OCI-M2 (cell line): ENCODE data around the gene TERT.

Source experiments
- DNase-seq: peaks from one replicate; lab custom pipeline; 2025; ENCODE audit not compliant: unreplicated experiment; lab: John Stamatoyannopoulos, UW

TERT gene

GRCh38 chr5:1319436-1320256, 24.8 kb upstream of the TERT start:
- no peak for DNase-seq

- DNase-seq, result no peak
Observed at GRCh38 chr5:1318659-1319251, 23.9 kb upstream of the TERT start.

DNA sequence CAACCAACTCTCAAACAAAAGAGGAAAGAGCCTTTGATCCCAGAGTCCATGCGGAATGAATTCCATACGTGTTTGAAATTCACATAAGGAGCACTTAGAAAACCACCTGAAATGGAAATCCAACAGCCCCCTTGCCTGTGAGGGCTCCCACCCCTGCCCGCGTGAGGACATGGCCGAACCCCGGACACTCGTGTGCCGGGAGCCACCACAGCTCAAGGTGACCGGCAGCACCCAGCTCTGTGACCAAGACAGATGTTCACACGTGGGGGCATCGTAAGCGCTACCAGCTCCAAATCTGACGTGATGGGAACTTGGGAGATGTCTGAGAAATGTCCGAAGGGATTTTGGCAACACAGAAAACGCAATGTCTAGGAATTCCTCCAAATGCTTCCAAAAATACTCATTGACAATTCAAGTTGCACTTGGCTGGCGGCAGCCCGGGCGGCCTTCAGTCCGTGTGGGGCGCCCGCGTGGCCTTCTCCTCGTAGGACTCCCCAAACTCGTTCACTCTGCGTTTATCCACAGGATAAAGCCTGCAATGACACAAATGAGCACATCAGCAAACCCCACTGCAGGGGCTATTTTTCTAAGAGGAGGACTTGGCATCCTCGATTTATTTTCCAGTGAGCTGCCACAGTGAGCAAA, 23.2 kb upstream of the TERT start:
- DNase-seq, result no peak

DNA sequence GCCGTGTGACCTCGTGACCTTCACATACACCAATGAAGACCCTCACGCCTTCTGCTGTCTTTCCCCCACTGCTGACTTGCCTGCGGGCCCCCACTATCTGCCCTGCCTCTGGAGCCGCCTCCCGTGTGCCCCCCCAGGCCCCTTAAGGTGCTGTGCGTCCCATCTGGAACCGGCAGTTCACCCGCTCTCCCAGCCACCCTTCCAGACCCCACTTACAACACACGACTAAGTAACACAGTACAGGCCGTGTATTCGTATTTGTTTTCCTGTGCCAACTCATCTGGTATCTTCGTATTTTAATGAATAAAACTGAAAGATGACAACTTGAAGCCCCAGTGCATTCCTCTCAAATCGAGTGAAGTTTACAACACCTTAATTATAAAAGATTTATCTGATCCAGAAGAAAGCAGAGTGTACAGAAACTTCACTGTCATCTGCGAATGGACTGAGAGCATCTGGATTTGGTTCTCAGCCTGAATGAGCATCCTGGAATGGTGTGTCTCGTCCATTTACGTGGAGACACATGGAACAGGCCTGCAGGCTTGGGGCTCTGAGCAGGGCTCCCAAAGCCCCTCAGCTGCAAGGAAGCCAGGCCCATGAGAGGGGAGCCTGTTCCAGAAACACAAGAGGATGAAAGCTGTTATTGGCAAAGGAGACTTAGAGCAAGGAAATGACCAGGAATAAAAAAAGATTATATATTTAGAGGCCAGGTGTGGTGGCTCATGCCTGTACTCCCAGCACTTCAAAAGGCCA, 21.9 kb upstream of the TERT start:
- DNase-seq, result no peak

- DNase-seq, result no peak
Observed at GRCh38 chr5:1315709-1316587, 21.1 kb upstream of the TERT start.

GRCh38 chr5:1315018-1315708, 20.3 kb upstream of the TERT start:
- no peak for DNase-seq

DNA sequence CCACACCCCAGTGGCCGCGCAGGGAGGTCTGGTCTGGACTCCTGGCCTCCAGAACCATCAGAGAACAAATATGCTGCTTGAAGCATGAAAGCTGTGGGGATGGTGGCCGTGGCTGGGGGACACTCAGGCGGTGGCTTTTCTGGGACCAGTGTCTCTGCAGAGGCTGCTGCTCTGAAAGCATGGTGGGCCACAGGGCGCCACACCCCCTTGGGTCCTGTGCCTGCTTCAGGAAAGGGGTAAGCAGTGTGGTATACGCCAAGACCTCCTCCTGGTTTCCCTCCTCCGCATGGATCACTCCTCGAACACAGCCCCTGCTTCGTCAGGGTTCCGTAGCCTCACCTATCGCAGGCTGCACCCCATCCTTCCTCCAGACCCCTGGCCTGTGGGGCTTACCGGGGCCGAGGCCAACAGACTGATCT, 19.7 kb upstream of the TERT start:
- no peak for DNase-seq

- no peak for DNase-seq
Observed at GRCh38 chr5:1312993-1313833, 18.3 kb upstream of the TERT start.

DNA sequence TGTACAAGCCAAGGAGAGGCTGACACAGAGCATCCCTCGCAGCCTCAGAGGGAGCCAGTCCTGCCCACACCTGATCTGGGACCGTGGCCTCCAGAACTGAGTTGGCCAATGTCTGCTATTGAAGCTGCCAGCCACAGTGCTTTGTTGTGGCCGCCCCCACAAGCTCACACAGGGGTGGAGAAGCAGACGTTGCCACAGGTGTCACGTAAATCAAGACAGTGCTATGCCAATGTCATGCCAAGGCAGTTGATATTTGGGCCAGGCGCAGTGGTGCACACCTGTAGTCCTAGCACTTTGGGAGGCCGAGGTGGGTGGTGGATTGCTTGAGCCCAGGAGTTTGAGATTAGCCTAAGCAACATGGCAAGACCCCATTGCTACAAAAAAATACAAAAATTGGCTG, 17.3 kb upstream of the TERT start:
- no peak for DNase-seq

- DNase-seq, result no peak
Observed at GRCh38 chr5:1311439-1312055, 16.7 kb upstream of the TERT start.

DNA sequence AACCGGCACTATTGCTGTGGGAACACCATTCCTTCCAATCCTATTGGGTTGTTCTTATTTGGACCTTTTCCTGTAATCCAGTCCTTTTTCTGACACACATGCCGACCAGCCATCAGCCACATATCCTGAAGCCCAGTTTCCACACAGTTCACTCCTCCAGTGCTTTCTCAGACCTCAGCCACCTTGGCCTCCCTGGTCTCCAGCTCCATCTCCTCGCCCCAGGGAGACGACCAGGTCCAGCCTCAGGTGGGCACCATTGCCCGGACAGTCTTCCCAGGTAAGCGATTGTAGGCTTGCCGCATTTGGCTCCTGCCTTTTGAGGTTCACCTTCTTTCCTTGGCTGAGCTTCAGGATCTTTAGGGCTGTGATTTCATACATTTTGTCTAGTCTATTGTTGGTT, 15.2 kb upstream of the TERT start:
- DNase-seq, result no peak

GRCh38 chr5:1304033-1304432, 9.2 kb upstream of the TERT start:
- DNase-seq, result no peak

DNA sequence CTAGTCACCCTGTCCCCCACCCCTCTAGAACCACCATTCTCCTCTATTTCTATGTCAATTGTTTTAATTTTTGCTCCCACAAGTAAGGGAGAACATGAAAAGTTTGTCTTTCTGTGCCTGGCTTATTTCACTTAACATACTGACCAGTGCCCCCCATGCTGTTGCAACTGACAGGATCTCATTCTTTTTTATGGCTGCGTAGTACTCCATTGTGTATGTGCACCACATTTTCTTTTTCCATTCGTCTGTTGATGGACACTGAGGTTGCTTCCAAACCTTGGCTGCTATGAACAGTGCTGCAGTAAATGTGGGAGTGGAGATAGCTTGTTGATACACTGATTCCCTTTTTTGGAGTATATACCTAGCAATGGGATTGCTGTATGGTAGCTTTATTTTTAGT, 7.4 kb upstream of the TERT start:
- no peak for DNase-seq

- DNase-seq, result no peak
Observed at GRCh38 chr5:1300581-1301083, 5.8 kb upstream of the TERT start.

DNA sequence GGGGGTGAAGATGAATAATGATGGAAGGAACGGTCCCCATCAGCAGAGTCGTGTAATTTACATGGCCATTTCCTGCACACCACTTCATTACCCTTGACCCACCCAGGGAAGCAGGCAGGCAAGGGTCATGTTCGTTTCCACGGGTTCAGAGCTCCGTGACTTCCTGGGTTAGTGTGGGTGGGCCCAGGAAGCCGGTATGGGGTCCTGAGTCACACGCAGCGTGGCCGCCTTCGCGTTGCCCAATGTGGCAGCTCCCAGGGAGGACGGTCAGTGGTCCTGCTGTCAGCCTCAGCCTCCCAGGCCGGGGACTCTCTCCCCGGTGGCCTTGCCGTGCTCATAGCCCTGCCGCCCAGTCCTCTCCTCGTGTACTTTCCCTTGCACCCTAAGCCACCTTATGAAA, 5.1 kb upstream of the TERT start:
- no peak for DNase-seq

DNA sequence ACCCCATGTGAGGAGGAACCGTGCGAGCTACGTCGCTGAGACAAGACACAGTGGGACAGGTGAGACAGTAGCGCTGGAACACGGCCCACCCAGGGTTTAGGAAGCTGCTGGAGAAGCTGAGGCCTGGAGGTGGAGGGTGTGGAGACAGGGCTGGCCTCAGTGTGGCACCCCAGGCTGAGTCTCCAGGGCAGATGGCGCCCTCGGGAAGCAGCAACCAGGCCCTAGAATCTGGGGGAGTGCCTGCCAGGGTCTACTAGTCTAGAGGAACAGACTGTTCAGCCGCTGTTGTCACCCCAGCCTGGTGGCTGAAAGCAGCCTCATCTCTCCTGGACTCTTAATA, 4.6 kb upstream of the TERT start:
- no peak for DNase-seq

GRCh38 chr5:1298723-1299510, 4.0 kb upstream of the TERT start:
- no peak for DNase-seq

GRCh38 chr5:1298067-1298551, 3.2 kb upstream of the TERT start:
- no peak for DNase-seq
